GM23338 (cell line): ENCODE results near the gene PIN1. TPM values are rescaled to one million over a fixed set of nuclear protein-coding genes. Genes with fewer than 3 reads are reported as not detected.

Experiments
- ATAC-seq: fragments of 200-7000 bp; cut with Tn5 transposase; 3 replicates; pipeline ENCODE4 v1.9.1; 2020
- DNase-seq: peaks from one replicate; pipeline ENCODE4 v3.0.0-alpha.2; 2015; ENCODE audit warnings: low spot score
- H2AFZ ChIP-seq: fragments of 200-600 bp; sonication (generic); 2 replicates; pipeline ENCODE4 v1.8.0; 2016; ENCODE audit warnings: antibody characterized with exemption, mild to moderate bottlenecking, moderate library complexity
- H3F3A ChIP-seq: fragments of 200-600 bp; sonication (generic); replicated peaks from 2 replicates; pipeline ENCODE4 v1.8.0; 2017; ENCODE audit warnings: antibody characterized with exemption, mixed run types, low read depth
- H3K27ac ChIP-seq: fragments of 200-600 bp; sonication (generic); 2 replicates; pipeline ENCODE4 v1.6.1; 2016; ENCODE audit warnings: low read depth
- H3K27me3 ChIP-seq: fragments of 200-600 bp; sonication (generic); 2 replicates; pipeline ENCODE4 v1.8.0; 2016; ENCODE audit warnings: mild to moderate bottlenecking, mixed run types, moderate library complexity; ENCODE audit not compliant: insufficient read depth
- H3K36me3 ChIP-seq: fragments of 200-600 bp; sonication (generic); 2 replicates; pipeline ENCODE4 v1.8.0; 2016; ENCODE audit warnings: mild to moderate bottlenecking; ENCODE audit not compliant: insufficient read depth
- H3K4me1 ChIP-seq: fragments of 200-600 bp; sonication (generic); 2 replicates; pipeline ENCODE4 v1.8.0; 2016; ENCODE audit warnings: mild to moderate bottlenecking, moderate library complexity; ENCODE audit not compliant: insufficient read depth
- H3K4me2 ChIP-seq: fragments of 200-600 bp; sonication (generic); 2 replicates; pipeline ENCODE4 v1.7.1; 2017; ENCODE audit warnings: mixed run types
- H3K4me3 ChIP-seq: fragments of 200-600 bp; sonication (generic); 2 replicates; pipeline ENCODE4 v1.6.1; 2016; ENCODE audit warnings: mixed run types
- H3K79me2 ChIP-seq: fragments of 200-600 bp; sonication (generic); replicated peaks from 2 replicates; pipeline ENCODE4 v1.8.0; 2017; ENCODE audit warnings: mild to moderate bottlenecking; ENCODE audit not compliant: insufficient read depth
- H3K9me2 ChIP-seq: fragments of 200-600 bp; sonication (generic); 2 replicates; pipeline ENCODE4 v1.8.0; 2017; ENCODE audit not compliant: insufficient read depth
- H4K20me1 ChIP-seq: fragments of 200-600 bp; sonication (generic); replicated peaks from 2 replicates; pipeline ENCODE4 v1.8.0; 2017; ENCODE audit warnings: mild to moderate bottlenecking; ENCODE audit not compliant: insufficient read depth
- H3K27ac Mint-ChIP-seq: 2 replicates; pipeline ENCODE4 v1.8.0; 2020; ENCODE audit warnings: inconsistent platforms, mild to moderate bottlenecking, moderate library complexity, mixed read lengths
- H3K27me3 Mint-ChIP-seq: 3 replicates; pipeline ENCODE4 v1.8.0; 2022; ENCODE audit warnings: low read depth, mild to moderate bottlenecking, moderate library complexity, mixed read lengths, inconsistent platforms; ENCODE audit not compliant: insufficient read depth, poor library complexity
- H3K36me3 Mint-ChIP-seq: 3 replicates; pipeline ENCODE4 v1.8.0; 2021; ENCODE audit warnings: low read depth, mild to moderate bottlenecking, inconsistent platforms, moderate library complexity, mixed read lengths
- H3K4me1 Mint-ChIP-seq: 3 replicates; pipeline ENCODE4 v1.8.0; 2020; ENCODE audit warnings: mild to moderate bottlenecking, inconsistent platforms, mixed read lengths
- H3K4me3 Mint-ChIP-seq: 3 replicates; pipeline ENCODE4 v1.8.0; 2021; ENCODE audit warnings: moderate library complexity, mild to moderate bottlenecking, inconsistent platforms, mixed read lengths
- H3K9me3 Mint-ChIP-seq: 3 replicates; pipeline ENCODE4 v1.8.0; 2020; ENCODE audit warnings: moderate library complexity, mild to moderate bottlenecking, inconsistent platforms, mixed read lengths
- CREB1 ChIP-seq: fragments of 250-450 bp; sonication (Bioruptor Pico); IDR thresholded peaks from 2 replicates; pipeline ENCODE4 v1.5.0; 2020; ENCODE audit warnings: low read depth, mild to moderate bottlenecking, moderate library complexity
- EZH2 ChIP-seq: fragments of 200-600 bp; sonication (generic); IDR thresholded peaks from one replicate; pipeline ENCODE4 v1.8.0; 2017; ENCODE audit warnings: antibody characterized with exemption, mild to moderate bottlenecking, low read depth; ENCODE audit not compliant: unreplicated experiment
- EZH2phosphoT487 ChIP-seq: fragments of 200-600 bp; sonication (generic); IDR thresholded peaks from one replicate; pipeline ENCODE4 v1.8.1; 2018; ENCODE audit warnings: antibody characterized with exemption; ENCODE audit not compliant: unreplicated experiment
- NANOG ChIP-seq: IDR thresholded peaks from 2 replicates; pipeline ENCODE4 v1.6.1; 2016; ENCODE audit warnings: antibody characterized with exemption, borderline replicate concordance
- POLR2AphosphoS5 ChIP-seq: IDR thresholded peaks from 2 replicates; pipeline ENCODE4 v1.6.1; 2016; ENCODE audit warnings: antibody characterized with exemption, low read depth
- STAT1 ChIP-seq: IDR thresholded peaks from one replicate; pipeline ENCODE4 v1.6.1; 2016; ENCODE audit warnings: antibody characterized with exemption; ENCODE audit not compliant: unreplicated experiment
- ZNF331 ChIP-seq: fragments of 250-450 bp; sonication (Bioruptor Pico); IDR thresholded peaks from 2 replicates; pipeline ENCODE4 v1.5.0; 2020; ENCODE audit warnings: low read depth, mild to moderate bottlenecking, moderate library complexity
- ZNF462 ChIP-seq: fragments of 250-450 bp; sonication (Bioruptor Pico); IDR thresholded peaks from 2 replicates; pipeline ENCODE4 v1.5.0; 2020; ENCODE audit warnings: mild to moderate bottlenecking, moderate library complexity
- polyA plus RNA-seq: library from polyadenylated mRNA; unstranded; fragments of >200 nt; fragmentation: Nextera tagmentation; extraction: Ambion mirVana; gene quantifications from 2 replicates; pipeline ENCODE4 v1.2.1, GENCODE V29; 2016
- total RNA-seq: library from RNA; depleted of rRNA; stranded (reverse); fragments of >200 nt; shearing (Covaris generic); gene quantifications from 2 replicates; pipeline ENCODE4 v1.2.3, GENCODE V29; 2014
- TF ChIP-seq, protein P1 (sequence below), 2 experiments: fragments of 200-600 bp in 1 of 2; sonication (generic) in 1 of 2; conservative IDR thresholded peaks; 2 replicates each; pipeline versions ENCODE4 v1.5.1 to v1.6.1; 2016 to 2017; ENCODE audit warnings: antibody characterized with exemption in 2 of 2, low read depth in 2 of 2, mild to moderate bottlenecking in 2 of 2, moderate library complexity in 1 of 2

The PIN1 gene
- total and polyA plus RNA-seq, 2 experiments from 2014 or later = 127 TPM

DNA sequence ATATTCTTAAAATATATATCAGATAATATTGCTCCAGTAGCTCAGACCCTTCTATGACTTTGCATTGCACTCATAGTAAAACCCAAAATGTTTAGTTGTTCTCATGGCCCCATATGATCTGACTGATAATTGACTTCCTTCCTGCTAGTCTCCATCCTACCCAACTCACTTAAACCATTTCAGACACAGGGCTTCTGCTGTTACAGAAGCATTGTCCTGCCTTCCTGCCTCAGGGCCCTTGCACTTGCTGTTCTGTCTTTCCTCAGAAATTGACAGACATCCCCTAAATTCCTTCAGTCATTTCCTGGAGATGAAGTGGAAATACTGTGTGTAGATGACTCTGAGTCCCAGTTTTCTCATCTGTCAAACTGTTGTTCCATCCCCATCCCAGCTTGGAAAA, 36.0 kb upstream of the PIN1 start:
- Histone ChIP-seq H3K79me2 (0 out of 2 replicates have a peak, but pooled peaks cover 2% of the 10 kb centered on the region), H3F3A (0 out of 2 replicates have a peak, but pooled peaks cover 7% of the 10 kb centered on the region), H4K20me1 (no peaks in the 10 kb centered on the region; the same call in 1 of the 2 replicates), H3K9me2 (no peaks in the 10 kb centered on the region), H3K27me3 (no peaks in the 10 kb centered on the region), H3K4me2 (no peak overlapping the region), H3K27ac (no peak overlapping the region), H3K4me1 (no peaks in the 10 kb centered on the region), H3K36me3 (no peaks in the 10 kb centered on the region), H2AFZ (no peak overlapping the region), H3K4me3 (no peak overlapping the region)
- Mint-ChIP-seq H3K27me3 (peaks cover 8% of the 10 kb centered on the region), H3K9me3 (no peaks in the 10 kb centered on the region), H3K4me1 (no peaks in the 10 kb centered on the region), H3K4me3 (no peak overlapping the region), H3K27ac (no peak overlapping the region), H3K36me3 (peaks cover 9% of the 10 kb centered on the region; the same call in 2 of the 3 replicates)
- TF ChIP-seq NANOG (no peak), EZH2 (no peak), ZNF331 (CRISPR knock-in tag) (no peak), CREB1 (CRISPR knock-in tag) (no peak), EZH2phosphoT487 (no peak), STAT1 (no peak), POLR2AphosphoS5 (no peak)
- ATAC-seq (no peak), DNase-seq (no peak)

DNA sequence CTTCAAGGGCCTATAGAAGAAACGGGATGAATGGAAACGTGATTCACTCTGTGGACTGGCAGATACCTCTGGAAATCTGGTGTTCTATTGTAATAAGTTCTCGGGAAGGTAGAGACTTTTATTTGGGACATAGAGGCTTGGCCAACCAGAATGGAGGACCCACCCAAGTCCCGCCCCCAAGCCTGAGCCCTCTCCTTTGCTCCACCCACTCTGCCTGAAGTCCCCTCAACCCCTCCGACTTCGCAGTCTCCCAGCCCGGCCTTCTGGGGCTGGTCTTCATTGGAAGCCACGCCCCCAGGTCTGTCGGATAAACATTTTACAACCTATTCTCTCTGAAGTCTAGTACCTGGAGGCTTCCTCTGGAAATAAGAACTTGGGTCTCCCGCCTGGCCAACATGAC, 33.1 kb upstream of the PIN1 start:
- peaks cover 8% of the 10 kb centered on the region for H3K27me3 Mint-ChIP-seq
- peaks cover 6% of the 10 kb centered on the region; the same call in 2 of the 3 replicates for H3K36me3 Mint-ChIP-seq
- no peak overlapping the region for H3K4me3 Mint-ChIP-seq

DNA sequence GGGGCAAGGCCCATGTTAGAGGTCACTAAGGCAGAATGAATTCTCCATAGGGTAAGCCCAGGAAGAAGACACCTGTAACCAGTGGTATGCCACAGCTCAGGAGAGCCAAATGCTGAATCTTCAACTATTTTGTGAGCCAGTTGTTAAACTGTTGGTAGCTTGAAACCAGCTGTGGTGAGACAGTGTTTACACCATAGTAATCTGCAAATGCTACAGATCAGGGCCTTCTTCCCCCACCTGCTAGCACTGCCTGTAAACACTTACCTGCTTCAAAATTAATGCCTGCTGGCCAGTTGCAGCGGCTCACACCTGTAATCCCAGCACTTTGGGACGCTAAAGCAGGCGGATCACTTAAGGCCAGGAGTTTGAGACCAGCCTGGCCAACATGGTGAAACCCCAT, 28.3 kb upstream of the PIN1 start:
- H3K9me3 Mint-ChIP-seq = no peaks in the 10 kb centered on the region
- Histone ChIP-seq H3F3A (0 out of 2 replicates have a peak, but pooled peaks cover 7% of the 10 kb centered on the region), H4K20me1 (no peaks in the 10 kb centered on the region; the same call in 1 of the 2 replicates), H3K4me1 (no peaks in the 10 kb centered on the region), H2AFZ (no peak overlapping the region), H3K36me3 (peaks cover 5% of the 10 kb centered on the region; the same call in 1 of the 2 replicates), H3K27ac (no peak overlapping the region), H3K4me3 (no peak overlapping the region), H3K79me2 (no peaks in the 10 kb centered on the region), H3K4me2 (no peak overlapping the region), H3K27me3 (no peaks in the 10 kb centered on the region), H3K9me2 (no peaks in the 10 kb centered on the region)
- H3K4me1 Mint-ChIP-seq = no peaks in the 10 kb centered on the region
- H3K36me3 Mint-ChIP-seq = peaks cover 16% of the 10 kb centered on the region
- H3K27ac Mint-ChIP-seq = no peak overlapping the region
- ATAC-seq = no peak
- no peaks in the 10 kb centered on the region for H3K27me3 Mint-ChIP-seq
- H3K4me3 Mint-ChIP-seq = no peak overlapping the region
- DNase-seq = no peak
- TF ChIP-seq NANOG = no peak
- TF ChIP-seq, protein P1, sequence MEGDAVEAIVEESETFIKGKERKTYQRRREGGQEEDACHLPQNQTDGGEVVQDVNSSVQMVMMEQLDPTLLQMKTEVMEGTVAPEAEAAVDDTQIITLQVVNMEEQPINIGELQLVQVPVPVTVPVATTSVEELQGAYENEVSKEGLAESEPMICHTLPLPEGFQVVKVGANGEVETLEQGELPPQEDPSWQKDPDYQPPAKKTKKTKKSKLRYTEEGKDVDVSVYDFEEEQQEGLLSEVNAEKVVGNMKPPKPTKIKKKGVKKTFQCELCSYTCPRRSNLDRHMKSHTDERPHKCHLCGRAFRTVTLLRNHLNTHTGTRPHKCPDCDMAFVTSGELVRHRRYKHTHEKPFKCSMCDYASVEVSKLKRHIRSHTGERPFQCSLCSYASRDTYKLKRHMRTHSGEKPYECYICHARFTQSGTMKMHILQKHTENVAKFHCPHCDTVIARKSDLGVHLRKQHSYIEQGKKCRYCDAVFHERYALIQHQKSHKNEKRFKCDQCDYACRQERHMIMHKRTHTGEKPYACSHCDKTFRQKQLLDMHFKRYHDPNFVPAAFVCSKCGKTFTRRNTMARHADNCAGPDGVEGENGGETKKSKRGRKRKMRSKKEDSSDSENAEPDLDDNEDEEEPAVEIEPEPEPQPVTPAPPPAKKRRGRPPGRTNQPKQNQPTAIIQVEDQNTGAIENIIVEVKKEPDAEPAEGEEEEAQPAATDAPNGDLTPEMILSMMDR (conservative IDR thresholded peaks at IDR 0.05; ENCODE audit: low read depth in 2 of 2) = no peak
- no peak for TF ChIP-seq EZH2phosphoT487
- no peak for TF ChIP-seq ZNF462 (CRISPR knock-in tag)

More for the DNA sequence above, 33.1 kb upstream of the PIN1 start:
- no peaks in the 10 kb centered on the region for H3K9me2 ChIP-seq
- H2AFZ ChIP-seq = no peak overlapping the region
- Mint-ChIP-seq H3K27ac (no peak overlapping the region), H3K9me3 (no peaks in the 10 kb centered on the region), H3K4me1 (no peaks in the 10 kb centered on the region)
- H3K79me2 ChIP-seq = no peaks in the 10 kb centered on the region
- 0 out of 2 replicates have a peak overlapping the region, but pooled peaks have one; percentile 52 for H3K27ac ChIP-seq
- no peak overlapping the region for H3K4me2 ChIP-seq
- no peak overlapping the region for H3K4me3 ChIP-seq
- H3K27me3 ChIP-seq = no peaks in the 10 kb centered on the region
- DNase-seq = peak; percentile 86
- no peaks in the 10 kb centered on the region; the same call in 1 of the 2 replicates for H4K20me1 ChIP-seq
- H3F3A ChIP-seq = 0 out of 2 replicates have a peak, but pooled peaks cover 7% of the 10 kb centered on the region
- ATAC-seq = peak; percentile 92
- TF ChIP-seq POLR2AphosphoS5 (no peak), EZH2 (no peak)
- no peaks in the 10 kb centered on the region for H3K4me1 ChIP-seq
- no peaks in the 10 kb centered on the region for H3K36me3 ChIP-seq
